IPS-NIHi11 (cell line): ENCODE data around the gene ATG101.

Source experiments
- DNase-seq: peaks from one replicate; pipeline ENCODE4 v3.0.0; 2012; ENCODE audit warnings: mixed read lengths, low spot score

Gene ATG101

DNA sequence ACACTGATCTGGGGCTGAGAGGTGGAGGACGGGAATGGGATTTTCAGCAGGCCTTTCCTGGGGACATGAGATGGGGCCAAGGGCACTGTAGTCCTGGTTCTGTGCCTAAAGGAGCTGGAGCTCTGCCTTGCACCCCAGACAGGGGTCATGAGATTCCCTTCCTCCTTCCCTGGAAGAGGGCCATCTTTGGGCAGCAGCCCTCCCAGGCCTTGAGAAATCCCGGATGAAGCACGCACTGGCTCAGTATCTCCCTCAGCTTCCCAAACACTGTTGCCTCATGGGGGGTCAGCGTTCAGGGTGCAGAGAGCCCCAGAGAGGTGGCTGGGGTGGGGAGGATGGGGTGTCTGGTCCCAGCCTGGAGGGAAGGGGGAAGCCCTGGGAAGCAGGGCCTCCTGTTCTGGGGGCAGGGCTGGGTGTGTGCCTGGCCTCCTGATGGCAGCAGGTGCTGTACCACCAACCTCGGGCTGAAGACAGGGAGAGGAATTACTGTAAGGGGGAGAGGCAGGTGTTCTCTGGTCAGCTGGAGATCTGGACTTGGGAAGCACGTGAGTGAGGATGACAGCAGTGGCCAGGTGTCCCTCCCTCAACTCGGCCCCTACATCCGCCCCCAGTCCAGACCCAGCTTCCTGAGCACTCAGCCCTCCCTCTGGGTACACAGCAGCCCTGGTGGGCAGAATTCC, 26.9 kb upstream of the ATG101 start:
- DNase-seq, result no peak

DNA sequence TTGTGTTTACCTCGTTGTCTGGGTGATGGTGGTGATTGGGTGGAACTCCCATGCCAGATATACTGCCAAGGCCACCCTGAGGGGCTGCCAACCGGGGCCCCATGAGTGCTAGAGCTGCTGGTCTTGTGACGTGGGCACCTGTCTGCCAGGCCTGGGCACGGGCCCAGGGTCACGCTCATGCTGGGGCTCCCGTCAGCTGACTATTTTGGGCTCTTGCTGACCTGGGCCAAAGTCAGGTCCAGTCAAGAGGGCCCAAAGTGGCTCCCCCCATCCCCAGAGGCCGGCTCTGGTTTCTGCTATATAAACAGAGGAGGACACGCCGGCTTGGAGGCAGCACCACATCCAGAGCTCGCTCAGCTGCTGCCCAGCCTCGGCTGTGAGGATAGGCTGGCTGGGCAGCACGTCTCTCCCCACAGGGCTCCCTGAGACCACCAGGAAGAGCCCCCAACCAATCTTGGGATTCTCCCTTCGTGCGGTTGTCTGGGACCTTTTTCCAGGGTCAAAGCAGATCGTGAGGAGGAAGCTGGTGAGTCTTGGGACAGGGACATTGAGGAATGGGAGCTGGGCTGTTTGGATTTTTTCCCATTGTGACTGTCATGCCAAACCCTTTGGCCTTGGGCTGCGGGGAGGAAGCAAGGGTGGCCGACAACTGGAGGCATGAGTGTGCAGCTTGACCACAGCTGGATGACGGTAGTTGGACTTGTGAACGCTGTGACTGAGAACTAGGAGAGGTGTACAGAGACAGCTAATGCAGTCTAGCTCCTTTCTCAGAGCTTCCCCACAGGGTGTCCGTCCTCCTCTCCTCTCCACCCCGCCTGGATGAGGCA, 26.2 kb upstream of the ATG101 start:
- no peak for DNase-seq

DNA sequence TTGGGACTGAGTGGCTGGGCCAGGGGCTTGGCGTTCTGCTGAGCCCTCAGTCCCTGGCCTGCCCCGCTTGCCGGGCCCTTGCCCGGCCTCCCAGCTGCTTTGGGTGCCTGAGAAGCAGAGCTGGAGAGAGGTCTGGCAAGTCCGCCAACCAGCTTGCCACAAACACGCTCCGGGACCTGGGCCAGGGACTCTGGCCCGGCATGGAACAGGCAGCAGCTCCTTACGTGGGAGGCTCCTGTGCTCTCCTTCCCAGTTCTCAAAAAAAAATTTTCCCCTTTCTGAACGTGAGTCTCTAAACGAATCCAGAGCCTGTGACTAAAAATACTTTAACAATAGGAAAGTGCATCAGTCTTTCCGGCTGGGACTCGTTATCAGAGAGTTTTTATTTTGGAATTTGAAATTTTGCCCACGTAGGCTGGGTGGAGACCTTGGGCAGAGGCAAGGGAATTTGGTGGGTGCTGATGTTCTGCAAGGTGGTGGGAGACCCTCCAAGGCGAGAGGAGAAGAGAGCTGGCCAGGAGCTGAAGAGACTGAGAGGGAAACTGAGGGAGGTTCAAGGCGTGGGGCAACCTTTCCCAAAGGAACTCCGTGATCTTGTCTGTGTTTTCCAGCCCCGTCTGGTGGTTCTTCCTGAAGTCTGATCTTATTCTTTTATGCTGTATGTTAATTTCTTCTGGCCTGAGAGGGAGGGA, 25.3 kb upstream of the ATG101 start:
- no peak for DNase-seq

DNA sequence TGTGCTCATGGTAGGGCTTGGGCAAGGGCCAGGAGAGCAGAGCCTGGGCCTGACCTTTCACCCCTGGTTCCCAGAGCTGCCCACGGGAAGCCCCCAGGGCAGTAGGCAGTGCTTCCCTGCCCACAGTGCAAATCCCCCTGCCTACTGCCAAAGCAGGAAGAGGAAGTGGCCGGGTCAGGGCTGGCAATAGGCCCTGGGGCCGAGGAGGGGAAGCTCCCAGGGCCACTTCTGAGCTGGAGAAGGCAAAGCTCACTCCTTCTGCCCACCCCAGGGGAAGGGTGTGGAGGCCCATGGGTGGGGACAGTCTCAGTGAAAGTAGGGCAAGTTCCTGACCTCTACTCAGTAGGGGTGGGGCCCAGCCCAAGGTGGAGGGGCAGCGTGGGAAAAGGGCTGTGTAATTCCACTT, 24.0 kb upstream of the ATG101 start:
- no peak for DNase-seq

DNA sequence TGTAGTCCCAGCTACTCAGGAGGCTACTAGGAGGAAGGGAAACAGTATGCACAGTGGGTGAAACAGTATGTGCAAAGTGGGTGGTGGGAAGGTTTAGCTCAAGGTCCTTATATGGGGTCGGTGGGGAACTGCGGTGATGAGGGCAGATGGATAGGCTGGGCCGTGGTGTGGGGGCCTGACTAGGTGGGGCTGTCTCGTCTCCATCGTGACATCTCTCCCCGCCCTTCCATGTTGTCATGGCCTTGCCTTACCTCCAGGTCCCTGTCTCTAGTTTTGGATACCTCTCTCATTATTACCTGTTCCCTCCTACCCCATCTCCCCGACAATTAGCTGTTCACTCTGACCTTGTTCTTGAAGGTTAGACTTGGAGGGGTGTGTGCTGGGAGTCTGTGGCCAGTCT, 22.9 kb upstream of the ATG101 start:
- DNase-seq, result no peak

DNA sequence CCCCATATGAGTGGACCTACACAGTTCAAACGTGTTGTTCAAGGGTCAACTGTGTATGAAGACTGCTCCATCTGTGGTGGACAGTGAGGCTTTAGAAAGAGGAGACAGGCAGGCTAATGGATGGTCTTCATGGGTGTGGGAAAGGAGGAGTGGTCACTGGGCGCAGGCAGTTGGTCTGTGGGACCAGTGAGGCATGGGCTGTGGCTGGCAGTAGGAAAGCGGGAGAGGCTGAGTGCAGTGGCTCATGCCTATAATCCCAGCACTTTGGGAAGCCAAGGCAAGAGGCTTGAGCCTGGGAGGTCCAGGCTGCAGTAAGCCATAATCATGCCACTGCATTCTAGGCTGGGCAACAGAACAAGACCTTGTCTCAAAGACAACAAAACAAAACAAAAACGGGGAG, 20.5 kb upstream of the ATG101 start:
- no peak for DNase-seq

DNA sequence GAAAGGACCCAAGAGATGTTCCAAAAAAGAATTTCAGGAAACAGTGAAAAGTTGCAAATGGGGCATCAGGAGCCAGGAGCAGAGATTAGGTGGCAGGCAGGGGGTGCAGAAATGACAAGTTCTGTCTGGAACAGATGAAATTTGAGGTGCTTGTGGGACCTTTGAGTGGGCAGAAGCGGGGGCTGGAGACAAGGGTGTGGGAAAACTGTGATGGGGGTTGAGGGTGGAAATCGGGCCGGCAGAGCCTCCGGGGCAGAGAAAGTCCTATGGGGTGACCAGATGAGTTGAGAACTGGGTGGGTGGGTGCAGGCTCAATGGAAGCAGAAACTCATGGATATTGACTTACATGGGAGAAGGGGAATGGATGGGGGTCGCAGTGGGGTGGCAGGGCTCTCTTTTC, 20.1 kb upstream of the ATG101 start:
- DNase-seq, result no peak

DNA sequence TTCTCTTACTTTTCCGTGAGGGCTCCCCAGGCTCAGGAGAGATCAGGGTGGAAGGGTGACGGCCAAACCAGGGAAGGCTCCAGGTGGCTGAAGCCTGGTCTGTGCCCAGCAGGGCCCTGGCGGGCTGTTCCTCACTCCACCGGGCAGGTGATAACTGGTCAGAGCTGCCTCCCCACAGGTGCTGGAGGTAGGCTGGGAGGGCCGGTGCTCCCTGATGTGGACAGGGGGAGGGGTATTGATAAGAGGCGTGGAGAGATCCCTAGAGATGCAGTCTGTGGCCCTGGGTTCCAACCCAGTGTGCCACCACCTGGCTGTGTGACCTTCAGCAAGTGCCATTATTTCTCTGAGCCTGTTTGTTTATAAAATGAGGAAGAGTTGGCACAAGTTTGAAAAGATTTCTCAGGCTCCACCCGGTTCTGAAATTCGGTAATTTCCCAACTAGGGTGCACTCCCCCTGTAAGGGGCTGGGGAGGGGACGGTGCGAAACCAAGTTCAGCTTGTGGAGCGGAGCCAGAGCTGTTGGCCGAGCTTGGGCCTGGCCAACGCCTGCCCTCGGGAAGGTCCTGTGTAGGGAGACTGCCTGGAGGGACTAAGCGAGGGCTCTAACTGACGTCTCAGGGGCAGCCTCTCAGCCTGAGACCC, 19.5 kb upstream of the ATG101 start:
- peak; percentile 54 for DNase-seq

DNA sequence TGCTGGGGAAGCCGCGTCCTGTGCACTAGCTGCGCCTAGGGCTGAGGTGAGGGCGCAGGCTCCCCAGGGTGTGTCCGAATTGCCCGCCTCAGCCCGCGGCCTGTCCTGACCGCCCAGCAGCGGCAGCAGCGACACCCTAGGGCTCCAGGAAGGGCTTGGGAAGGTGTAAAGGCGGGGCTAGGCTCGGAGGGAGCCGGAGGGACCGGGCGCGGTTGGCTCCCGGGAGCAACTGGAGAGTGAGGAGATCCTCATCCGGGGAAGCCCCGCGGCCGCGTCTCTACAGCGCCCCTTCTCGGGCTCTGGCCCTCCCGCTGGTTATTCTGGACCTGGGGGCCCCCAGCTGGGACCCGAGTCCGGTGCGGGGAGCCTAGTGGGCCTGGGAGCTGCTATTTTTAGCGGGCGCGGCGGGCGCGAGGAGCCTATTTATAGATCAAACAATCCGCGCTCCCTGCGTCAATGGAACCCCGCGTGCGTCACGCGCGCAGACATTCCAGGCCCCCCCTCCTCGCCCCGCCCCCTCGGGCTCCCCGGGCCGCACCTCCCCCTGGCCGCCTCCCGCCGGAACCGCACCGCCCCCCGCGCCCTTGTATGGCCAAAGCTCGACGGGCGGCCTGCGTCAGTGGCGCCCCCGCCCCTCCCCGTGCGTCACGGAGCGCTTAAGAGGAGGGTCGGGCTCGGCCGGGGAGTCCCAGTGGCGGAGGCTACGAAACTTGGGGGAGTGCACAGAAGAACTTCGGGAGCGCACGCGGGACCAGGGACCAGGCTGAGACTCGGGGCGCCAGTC, 18.8 kb upstream of the ATG101 start, which contains the start of gene NR4A1:
Gene NR4A1, plus strand, starts transcription at position 685 of the 784 bp plus-strand sequence. CDS start 2,887 bp downstream, outside the sequence.
- DNase-seq, result peak; percentile 96

DNA sequence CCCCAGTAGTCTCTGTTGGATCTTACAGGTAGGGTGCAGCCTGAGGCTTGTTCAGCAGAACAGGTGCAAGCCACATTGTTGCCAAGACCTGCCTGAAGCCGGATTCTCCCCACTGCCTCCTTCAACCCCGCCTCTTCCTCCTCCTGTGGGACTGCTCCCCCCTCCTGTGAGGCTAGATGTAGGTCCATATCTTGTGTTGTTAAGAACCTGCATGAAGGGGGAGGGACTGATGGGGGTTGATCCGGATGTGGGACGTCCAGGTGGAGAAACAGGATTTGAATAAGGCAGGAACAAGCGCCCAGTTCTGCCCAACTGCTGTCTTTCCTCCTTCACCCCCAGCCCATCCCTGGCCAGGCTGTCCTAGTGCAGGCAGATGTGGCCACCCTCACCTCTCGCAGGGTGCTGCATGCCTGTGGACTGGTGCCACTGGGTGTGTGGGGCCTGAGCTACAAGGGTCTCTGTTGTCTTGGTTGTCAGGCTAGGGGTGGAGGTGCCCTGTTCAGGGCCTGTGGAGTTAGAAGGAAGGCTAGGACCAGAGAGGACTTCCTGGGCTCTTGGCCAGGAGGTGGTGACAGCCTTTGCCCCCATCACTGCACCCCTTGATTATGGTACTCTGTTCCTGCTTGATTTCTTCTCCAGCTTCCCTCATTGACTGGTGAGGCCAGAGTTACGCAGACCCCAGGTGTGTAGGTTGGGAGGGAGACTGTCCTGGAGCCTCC, 17.2 kb upstream of the ATG101 start:
- DNase-seq, result no peak

DNA sequence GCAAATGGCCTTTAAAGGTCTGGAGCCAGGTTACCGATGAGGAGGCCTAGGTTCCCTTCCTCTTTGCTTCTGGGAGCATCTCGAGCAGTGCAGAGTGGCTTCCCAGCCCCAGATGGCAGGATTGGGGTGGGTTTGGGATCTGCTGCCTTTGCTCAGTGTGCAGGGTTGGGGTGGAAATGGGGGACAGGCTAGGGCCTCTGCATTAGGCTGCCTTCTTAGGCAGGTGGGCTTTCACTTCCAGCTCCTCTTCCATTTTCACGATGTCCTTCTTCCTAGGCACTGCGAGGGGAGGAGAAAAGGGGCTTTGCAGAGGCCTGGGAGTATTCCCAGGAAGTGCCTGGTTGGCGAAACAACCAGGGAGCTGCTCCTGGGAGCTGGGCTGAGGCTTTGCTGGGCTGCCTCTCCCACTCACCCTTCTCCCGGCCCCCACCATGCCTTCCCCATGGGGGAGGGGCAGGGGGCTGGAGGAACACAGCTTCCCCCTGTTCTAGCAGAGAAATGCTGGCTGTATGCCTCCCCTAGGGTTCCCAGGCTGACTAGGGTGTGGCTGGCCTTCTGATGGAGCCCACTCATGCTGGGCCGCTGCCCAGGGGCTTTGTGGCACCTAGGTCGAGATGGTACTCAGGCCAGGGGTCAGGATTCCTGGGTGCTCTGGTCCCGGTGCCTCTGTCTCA, 16.1 kb upstream of the ATG101 start:
- no peak for DNase-seq

DNA sequence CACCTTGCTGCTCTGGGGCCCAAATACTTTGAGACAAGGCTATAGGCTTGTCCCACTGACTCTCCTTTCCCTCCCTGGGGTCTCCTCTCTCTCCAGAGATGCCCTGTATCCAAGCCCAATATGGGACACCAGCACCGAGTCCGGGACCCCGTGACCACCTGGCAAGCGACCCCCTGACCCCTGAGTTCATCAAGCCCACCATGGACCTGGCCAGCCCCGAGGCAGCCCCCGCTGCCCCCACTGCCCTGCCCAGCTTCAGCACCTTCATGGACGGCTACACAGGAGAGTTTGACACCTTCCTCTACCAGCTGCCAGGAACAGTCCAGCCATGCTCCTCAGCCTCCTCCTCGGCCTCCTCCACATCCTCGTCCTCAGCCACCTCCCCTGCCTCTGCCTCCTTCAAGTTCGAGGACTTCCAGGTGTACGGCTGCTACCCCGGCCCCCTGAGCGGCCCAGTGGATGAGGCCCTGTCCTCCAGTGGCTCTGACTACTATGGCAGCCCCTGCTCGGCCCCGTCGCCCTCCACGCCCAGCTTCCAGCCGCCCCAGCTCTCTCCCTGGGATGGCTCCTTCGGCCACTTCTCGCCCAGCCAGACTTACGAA, 15.4 kb upstream of the ATG101 start:
- DNase-seq, result no peak

DNA sequence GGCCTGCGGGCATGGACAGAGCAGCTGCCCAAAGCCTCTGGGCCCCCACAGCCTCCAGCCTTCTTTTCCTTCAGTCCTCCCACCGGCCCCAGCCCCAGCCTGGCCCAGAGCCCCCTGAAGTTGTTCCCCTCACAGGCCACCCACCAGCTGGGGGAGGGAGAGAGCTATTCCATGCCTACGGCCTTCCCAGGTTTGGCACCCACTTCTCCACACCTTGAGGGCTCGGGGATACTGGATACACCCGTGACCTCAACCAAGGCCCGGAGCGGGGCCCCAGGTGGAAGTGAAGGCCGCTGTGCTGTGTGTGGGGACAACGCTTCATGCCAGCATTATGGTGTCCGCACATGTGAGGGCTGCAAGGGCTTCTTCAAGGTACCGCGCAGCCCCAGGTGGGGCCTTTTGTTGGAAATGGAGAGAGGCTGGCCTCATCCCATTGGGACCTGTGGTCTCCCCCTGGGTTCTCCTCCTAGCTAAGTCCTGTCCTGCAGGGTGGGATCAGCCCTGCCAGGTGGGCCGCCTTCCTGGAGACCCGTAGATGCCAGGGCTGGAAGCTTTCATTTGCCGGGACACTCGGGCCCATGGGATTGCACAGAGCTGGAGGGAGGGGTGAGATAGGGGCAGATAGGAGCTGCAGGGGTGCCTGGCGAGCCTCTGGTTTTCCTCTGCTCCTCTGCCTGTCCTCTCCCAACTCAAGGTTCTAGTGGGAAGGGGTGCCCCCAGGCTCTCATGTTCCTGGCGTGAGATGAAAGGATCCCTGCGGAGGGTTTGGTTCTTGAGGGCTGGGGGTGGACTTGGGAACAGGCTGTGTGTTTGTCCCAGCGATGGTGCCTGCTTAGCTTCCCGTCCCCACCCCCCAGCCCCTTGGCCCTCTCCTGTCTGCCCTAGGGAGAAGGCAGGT, 14.7 kb upstream of the ATG101 start:
- no peak for DNase-seq

DNA sequence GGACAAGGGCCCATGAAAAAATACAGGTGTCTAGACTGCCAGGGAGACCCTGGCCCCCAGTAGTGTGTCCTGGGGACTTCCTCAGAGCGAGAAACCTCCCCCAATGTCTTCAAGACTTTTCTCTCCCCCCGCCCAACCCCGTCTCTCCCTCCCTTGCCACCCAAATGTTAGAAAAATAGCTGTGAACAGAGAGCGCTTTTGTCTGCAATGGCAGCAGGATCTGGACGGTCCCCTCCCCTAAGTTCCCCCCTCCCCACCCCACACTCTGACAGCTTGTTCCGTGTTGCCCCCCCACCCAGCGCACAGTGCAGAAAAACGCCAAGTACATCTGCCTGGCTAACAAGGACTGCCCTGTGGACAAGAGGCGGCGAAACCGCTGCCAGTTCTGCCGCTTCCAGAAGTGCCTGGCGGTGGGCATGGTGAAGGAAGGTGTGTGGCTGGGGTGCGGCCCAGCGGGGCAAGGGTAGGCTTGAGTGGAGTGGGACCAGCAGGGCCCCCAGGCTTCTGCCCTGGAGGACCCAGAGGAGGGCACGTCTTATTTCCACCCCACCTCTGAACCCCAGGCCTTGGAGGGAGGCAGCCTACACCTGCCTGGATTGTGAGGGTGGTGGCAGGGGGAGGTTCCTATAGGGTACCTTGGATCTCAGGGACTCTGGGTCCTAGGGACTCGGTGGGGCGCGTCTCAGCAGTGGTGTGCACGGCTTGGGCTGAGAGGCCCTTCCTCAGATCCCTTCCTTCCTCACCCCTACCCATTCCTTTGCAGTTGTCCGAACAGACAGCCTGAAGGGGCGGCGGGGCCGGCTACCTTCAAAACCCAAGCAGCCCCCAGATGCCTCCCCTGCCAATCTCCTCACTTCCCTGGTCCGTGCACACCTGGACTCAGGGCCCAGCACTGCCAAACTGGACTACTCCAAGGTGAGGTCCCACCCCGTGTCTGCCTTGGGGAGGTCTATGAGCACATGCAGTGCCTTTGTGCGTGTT, 13.8 kb upstream of the ATG101 start:
- DNase-seq, result no peak

DNA sequence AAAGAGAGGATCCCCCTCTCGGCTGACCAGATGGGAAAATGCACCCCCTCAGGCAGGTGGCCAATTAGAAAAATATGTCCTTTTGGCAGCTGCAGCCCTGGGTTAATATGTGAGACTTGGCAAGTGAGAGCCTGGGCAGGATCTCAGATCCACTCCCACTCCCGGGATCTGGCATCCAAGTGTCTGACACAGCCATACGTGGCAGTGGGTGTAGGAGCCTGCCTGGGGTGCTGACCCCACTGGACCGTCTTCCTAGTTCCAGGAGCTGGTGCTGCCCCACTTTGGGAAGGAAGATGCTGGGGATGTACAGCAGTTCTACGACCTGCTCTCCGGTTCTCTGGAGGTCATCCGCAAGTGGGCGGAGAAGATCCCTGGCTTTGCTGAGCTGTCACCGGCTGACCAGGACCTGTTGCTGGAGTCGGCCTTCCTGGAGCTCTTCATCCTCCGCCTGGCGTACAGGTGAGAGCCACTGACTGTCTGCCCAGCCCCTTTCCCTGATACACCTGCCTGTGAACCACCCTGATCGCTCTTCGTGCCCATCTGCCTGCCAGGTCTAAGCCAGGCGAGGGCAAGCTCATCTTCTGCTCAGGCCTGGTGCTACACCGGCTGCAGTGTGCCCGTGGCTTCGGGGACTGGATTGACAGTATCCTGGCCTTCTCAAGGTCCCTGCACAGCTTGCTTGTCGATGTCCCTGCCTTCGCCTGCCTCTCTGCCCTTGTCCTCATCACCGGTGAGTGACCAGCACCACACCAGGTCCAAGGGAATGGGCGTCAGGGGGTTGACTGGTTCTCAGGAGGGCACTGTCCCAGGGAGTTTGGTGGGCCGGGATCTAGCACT, 12.8 kb upstream of the ATG101 start:
- no peak for DNase-seq
